SKM-1 (cell line): ENCODE results near the gene PDE6A.

Experiments
- DNase-seq: peaks from one replicate; lab custom pipeline; 2025; ENCODE audit not compliant: unreplicated experiment; lab: John Stamatoyannopoulos, UW

Gene PDE6A

GRCh38 chr5:149820536-149821510 lies 123.8 kb downstream of the PDE6A start:
- no peak for DNase-seq

GRCh38 chr5:149820012-149820411 lies 124.6 kb downstream of the PDE6A start:
- DNase-seq: no peak

- no peak for DNase-seq
Measured at GRCh38 chr5:149818116-149818515, 126.5 kb downstream of the PDE6A start.

GRCh38 chr5:149817539-149818060 lies 127.0 kb downstream of the PDE6A start:
- DNase-seq: no peak

GRCh38 chr5:149816661-149817060 lies 127.9 kb downstream of the PDE6A start:
- DNase-seq: no peak

GRCh38 chr5:149811453-149811852 lies 133.1 kb downstream of the PDE6A start:
- DNase-seq: no peak

GRCh38 chr5:149810856-149811255 lies 133.7 kb downstream of the PDE6A start:
- DNase-seq: no peak

GRCh38 chr5:149809931-149810691 lies 134.5 kb downstream of the PDE6A start:
- no peak for DNase-seq

- DNase-seq: no peak
Measured at GRCh38 chr5:149808264-149808982, 136.2 kb downstream of the PDE6A start.
